Amniotic stem cell (primary cell): Measurements from ENCODE around the gene DAB2IP.

Source experiments
- DNase-seq: peaks from one replicate; lab custom pipeline; 2025; lab: John Stamatoyannopoulos, UW

DAB2IP gene

DNA sequence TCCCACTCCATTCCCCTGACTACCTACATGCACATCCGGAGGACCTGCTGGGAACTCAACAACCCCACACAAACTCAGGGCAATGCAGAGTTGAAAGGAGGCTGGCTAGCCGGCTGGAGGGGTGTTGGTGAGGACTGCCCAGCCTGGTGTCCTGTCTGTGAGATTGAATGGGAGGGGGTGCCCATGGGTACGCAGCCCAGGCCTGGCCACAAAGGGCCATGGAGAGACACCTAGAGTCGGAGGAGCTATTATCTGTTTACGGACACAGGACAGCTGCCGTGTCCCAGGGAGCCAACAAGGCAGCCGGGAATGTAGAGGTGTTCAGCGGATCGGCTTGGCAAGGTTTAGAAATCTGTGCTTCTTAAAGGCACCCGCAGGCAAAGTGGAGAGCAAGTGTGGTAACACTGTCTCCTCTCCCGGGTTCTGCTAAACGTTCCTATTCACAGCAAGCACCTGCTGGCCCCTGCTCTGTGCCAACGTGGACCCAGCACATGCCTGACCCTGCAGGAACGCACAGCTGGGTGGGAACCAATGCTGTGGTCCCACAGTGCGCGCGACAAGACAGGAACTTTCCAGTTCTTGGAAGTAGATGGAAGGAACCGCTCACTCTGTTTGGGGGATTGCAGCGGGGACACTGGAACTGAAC is 166.7 kb downstream of the DAB2IP start:
- DNase-seq = no peak

DNA sequence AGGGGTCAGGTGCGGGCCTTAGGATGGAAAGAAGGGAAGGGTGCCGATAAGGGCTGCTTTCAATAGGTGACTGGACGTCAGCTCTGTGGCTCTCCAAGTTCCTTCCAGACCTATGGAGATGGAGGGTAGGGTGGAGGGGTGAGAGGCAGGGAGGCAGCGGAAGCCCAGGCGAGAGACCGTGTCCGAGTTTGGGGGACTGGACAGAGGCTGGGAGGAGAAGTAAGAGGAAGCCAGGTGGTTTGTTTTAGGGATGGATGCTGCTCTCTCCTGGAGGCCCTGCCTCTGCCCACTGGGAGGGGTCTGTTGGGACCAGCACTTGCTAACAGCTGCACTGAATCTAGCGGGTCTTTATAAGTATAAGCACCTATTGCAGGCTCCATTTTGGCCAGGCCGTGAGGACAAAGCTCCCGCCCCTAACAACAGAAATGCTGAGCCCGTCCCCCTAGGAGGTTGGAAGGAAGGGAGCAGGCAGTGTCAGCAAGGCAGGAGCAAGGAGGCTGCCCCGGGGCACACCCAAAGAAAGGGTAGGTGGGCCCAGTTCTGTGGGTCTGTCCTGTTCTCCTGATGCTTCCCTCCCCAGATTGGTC is 167.5 kb downstream of the DAB2IP start:
- DNase-seq = no peak

DNA sequence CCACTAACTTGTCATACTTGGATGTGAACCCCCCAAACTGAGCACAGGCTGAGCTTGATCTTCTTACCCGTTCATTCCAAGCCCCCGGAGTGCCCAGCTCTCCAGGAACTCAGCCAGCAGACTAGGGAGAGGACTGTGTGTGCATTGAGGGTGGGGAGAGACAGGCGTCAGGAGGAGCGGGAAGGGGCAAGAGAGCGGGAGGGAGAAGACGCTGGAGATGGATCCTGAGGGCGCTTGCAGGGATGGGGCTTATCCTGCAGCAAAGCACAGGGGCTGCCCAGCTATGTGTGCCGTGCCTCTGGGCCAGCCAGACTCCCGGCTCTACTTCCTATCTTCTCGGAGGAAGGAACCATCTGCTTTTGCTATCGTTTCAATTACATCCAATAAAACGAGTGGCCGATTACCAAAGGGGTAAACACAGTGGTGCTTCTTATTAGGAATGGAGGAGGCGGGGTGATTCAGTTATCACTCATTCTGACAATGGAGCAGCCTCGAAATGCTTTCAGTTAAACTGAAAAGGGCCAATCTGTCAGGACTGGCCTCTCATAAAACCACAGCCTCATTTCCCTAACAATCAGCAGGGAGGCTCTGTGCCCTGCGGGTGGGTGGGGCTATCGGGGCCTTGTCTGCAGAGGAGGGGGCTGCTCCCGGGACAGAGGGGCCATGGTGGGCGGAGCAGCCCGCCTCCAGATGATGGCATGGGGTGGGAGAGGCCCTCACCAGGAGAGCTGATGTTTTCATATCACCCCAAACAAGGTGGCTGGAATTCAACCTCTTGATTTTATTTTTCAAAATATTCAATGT is 168.2 kb downstream of the DAB2IP start:
- DNase-seq = no peak

DNA sequence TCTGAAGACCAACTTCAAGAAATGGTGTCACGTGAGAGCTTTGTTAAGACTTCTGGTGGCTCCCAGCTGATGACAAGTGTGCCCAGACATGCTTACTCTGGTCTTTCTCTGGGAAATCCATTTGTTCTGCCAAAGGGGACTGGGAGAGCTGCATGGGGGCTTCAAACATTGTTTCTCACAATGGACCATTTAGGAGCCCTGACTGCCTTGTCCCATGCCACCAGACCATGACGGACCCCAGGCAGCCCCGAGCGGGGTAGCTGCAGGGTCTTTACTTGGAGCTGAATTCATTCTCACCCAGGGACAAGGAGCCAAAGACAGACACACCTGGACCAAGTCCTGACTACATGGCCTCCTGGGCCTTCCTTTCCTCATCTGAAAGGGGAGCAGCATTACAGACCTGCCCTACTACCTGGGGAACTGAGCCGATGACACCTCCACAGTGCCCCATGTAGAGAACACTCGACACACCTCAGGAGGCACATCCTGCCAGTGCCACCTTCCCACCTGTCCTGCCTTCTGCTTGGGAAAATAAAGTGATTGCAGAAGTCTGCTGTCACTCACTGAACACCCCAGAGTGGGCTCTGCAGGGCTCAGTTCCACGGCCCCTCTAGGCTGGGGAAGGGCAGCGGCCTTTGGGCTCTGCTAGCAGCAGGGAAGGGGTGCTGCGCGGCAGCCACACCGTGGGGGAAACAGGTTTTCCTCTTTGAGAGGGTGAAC is 169.0 kb downstream of the DAB2IP start:
- no peak for DNase-seq

DNA sequence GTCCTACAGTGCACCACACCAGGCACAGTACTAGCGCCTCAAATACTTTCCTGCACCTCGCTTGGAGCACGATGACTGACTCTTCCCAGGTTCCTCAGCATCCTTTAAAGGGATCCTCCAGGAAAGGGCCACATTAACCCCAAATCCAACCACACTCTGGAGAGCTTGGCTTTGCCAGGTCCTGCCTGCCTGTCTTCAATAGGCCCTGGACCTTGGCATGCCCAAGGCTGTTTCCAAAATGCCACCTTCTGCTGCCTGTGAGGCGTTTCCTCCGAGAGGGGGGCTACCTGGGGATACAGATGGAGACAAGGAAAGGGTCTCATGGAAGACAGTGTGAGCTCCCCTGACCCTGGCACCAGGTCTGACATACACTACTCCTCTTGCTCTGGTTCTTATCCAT is 169.9 kb downstream of the DAB2IP start:
- no peak for DNase-seq

DNA sequence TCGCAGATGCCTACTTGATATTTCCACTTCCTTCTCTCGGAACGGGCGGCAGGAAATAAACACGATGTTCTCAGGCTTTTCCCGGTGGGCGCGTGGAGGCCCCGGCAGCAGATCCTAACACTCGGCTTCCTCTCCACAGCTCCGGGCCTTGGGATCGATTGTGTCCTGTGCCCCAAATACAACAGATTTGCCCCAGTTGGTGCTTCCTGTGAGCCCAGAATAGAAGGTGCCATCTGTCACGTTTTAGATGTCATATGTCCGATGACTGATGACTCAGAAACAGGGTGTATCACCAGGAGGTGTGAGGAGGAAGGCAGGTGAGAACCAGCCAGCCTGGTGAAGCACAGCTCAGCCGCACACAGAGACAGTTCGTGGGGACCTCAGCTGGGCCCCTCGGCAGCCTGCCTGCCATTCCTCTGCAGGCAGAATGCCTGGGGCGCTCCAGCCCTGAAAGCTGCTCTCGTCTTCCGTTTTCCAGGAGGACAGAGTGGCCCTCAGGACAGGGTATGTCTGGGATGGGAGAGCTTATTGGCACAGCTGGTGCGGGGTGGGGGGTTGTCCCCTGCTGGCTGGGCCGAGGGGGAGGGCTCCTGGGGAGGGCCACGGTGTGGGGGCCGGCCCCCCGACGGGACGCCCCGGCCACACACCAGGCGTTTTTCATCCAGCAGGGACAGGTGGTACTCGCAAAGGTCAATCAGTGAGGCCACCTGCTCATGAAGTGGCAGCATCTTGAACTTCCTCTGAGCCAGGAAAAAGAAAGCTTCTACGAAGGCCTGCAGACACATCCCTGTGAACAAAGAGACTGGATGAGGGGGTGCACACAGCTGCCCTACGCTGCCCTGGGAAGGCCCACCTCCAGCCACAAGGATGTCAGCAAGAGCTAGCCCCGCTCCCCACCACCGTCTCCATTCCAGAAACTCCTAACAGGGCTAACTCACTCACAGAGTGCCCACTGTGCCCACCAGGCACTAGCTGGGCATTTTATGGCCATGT is 171.0 kb downstream of the DAB2IP start:
- DNase-seq = no peak

DNA sequence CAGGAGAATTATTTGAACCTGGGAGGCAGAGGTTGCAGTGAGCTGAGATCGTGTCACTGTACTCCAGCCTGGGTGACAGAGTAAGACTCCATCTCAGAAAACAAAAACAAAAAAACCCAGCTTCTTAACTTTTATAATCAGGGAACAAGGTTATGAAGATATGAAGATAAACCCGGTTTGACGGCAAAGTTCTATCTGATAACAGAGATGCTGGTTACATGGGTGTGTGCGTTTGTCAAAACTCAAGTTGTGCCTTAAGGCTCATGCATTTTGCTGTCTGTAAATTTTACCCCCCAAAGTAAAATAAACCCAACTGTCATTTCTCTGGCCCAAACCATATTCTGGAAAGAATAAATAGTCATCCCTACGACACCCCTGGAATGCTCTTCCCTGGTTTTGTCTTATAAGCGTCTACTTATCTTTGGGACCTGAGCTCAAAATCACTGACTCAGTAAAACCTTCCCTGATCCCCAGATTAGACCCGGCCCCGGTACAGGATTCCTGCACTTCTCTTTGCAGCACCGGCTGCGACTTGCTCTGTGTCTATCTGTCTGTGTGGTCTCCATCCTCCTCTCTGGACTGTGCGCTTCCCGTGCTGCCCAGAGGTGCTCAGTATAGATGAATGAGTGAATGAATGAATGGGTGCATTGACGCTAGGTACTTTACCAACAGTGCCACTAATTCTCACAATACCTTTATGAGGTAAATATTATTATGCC is 172.2 kb downstream of the DAB2IP start:
- DNase-seq = no peak

DNA sequence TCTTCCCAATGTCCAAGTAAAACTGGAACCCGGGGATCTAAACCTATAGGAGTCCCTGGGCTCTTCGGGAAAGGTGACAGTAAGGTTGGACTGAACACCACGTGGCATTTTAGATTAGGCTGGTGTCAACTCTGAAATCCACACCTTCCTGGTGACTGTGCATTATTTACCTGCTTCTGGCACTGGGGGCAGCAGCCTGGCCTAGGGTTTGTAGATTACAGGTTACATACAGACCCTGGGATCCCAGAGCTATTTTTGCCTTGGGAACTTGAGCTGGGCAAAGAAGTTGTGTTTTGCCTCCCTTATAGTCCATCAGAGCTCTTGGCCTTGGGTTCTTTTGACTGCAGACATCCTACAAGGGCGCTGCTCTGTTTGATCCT is 173.2 kb downstream of the DAB2IP start:
- DNase-seq = no peak

DNA sequence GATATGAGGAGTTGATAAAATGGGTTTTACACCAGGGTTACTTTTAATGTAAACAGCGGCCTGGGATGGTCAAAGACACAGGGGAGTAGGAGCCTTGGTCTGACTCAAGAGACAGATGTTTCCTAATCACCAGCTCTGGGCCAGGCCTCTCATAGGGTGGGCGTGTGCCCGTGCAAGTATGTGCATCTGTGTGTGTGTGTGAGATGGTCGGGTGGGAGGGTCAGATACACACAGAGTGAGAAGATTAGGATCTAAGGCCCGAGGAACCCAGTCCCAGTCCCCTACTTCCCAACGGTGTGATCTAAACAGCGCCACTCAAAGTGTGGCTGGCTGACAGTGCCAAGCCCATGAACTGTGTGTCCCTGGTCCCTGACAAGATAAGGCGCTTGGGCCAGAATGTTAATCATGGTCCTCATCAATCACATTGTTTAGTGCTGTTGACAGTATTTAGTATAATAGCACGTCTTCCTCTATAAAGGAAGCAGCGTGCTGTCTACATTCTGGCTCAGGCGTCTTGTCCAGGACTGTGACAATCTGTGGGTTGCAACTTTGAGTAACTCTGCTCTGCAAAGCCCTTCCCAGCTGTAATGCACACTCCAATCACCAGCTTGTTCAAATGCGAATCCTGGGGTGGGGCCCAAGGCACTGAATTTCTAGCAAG is 173.7 kb downstream of the DAB2IP start:
- DNase-seq = no peak

DNA sequence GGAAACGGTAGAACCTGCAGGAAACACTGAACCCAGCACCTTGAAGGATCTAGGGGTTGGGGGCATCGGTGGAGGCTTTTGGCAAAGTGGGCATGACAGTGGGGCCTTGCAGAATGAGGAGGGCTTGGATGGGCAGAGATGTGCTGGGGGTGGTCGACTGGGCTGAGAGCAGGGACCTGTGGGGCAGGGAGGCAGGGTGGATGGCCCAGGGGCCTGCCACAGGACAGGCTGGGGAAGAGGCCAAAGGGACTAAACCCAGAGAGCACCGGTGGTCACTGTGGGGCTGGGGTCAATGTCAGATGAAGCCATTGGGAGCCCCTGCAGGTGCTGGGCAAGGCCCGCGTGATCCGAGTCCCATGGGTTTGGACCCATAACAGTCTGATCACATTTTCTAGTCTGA is 175.3 kb downstream of the DAB2IP start:
- no peak for DNase-seq

DNA sequence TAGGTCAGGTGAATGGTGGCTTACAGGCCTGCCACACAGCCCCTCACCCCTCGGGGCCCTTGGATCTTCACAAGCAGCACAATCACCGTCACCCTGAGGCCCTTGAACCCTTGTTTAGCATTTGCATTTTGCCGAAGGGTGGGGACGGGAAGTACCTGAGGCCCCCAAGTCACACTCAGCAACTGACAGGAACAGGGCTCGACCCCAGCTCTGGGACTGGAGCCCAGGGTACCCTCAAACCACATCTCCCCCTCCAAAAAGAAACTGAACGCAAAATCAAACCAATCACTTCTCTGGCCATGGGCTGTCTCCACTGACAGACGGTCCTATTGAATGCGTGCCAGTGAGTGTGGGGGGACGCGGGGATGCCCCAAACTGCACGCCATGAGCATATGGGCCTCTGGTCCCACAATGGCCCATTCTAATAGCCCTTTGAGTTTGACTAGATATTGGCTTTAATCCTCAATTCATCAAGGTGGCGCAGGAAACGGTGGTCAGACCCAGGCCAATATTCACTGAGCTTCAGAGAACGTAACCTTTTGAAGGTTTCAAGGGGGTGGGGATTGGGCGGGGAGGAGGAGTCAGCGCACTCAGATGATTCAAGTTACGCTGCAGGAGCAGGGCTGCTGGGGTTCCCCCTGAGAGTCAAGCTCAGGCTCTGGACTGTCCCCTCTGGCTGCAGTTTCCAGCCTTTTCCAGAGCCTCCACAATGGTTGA is 176.0 kb downstream of the DAB2IP start:
- no peak for DNase-seq

DNA sequence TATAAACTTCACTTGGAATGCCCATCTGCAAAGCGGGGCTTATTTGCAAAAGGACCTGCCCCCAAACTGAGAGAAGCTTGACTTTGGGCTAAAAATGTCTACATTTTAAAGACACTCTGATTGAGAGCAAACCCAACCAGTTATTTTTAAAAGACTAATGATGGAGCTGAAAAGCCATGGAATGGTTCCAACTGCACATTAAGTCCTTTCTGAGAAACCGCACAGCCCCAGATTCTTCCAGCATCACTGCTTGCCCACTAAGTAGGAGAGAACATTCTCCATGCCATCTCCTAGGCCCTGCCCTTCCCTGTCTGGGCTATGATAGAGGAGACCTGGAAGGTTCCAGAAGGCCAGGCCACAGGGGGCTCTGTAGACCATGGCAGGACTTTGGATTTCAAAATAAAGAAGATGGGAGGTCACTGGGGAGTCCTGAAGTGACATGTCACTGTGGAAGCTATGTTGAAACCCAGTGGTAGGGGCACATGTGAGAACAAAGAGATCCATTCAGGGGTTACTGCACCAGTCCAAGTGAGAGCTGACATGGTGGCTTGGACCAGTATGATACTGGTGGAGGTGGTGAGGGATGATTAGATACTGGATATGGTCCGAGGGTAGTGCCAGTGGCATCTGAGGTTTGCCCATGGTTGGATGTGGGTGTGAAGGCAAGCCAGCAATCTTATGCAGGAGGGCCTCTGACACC is 179.2 kb downstream of the DAB2IP start:
- DNase-seq = no peak

DNA sequence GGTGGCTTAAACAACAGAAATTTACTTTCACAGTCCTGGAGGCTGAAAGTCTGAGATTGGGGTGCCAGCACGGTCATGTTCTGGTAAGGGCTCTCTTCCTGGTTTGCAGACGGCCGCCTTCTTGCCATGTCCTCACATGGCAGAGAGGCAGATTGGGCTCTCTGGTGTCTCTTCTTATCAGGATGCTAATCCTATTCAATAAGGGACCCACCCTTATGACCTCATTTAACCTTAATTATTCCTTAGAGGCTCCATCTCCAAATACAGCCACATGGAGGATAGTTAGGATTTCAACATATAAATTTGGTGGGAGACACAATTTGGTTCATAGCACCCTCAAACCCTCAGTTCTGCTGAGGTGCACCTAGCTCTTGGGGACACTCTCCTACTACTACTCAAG is 180.4 kb downstream of the DAB2IP start:
- no peak for DNase-seq

DNA sequence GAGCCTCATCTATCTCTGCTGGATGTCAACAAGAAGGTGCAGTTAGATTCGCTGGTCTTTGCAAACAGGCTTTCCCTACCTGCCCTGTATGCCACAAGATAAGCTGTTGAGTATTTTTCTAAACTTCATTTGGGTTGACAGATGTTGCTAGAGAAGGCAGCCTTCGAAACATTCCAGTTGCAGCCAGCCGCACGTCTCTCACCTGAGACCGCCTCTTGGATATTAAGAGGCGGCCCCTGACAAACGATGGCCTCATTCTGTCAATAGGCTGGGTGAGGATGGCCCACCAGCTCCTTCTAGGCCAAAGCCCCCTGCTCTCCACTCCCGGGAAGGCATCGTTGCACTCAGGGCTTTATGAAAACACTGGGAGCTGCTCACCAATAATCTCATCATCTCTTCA is 181.6 kb downstream of the DAB2IP start:
- no peak for DNase-seq
